ENCODE measurements around the gene PNPLA7.
A peak's percentile ranks its signal among the peaks of the same experiment; 100 is the strongest.
"Not testable (repeated sequence)": the region's sequence is repeated elsewhere in the genome, so short reads cannot be mapped to it uniquely, and the experiment has no call there.

PNPLA7 gene

GRCh38 chr9:137412431-137412830 is 137.8 kb downstream of the PNPLA7 start:
- TF ChIP-seq CTCF (conservative IDR thresholded peaks at IDR 0.05; ENCODE audit: low read depth, low read length) = no peak
- DNase-seq (ENCODE audit: low read depth) = no peak

GRCh38 chr9:137411645-137412380 is 138.4 kb downstream of the PNPLA7 start:
- no peak for TF ChIP-seq CTCF (conservative IDR thresholded peaks at IDR 0.05; ENCODE audit: low read depth, low read length)
- H3K4me3 ChIP-seq (ENCODE audit: low read length) = no peak overlapping the region
- DNase-seq (ENCODE audit: low read depth) = peak; percentile 74

More at GRCh38 chr9:137412431-137412830, 137.8 kb downstream of the PNPLA7 start:
- H3K4me3 ChIP-seq (ENCODE audit: low read length) = no peak overlapping the region

GRCh38 chr9:137411260-137411644 is 138.9 kb downstream of the PNPLA7 start:
- H3K4me3 ChIP-seq (ENCODE audit: low read length) = no peak overlapping the region
- DNase-seq (ENCODE audit: low read depth) = no peak
- TF ChIP-seq CTCF (conservative IDR thresholded peaks at IDR 0.05; ENCODE audit: low read depth, low read length) = no peak

GRCh38 chr9:137410891-137411249 is 139.3 kb downstream of the PNPLA7 start:
- TF ChIP-seq CTCF (conservative IDR thresholded peaks at IDR 0.05; ENCODE audit: low read depth, low read length) = no peak
- DNase-seq (ENCODE audit: low read depth) = no peak
- no peak overlapping the region for H3K4me3 ChIP-seq (ENCODE audit: low read length)

- not testable (repeated sequence) for H3K4me3 ChIP-seq (ENCODE audit: low read length); DNase-seq (ENCODE audit: low read depth)
Observed at GRCh38 chr9:137410236-137410890, 139.8 kb downstream of the PNPLA7 start.
